Endometrial microvascular endothelial cells (primary cell): ENCODE results near the gene SMARCC1. TPM values are rescaled to one million over a fixed set of nuclear protein-coding genes. Genes with fewer than 3 reads are reported as not detected.

ENCODE experiments used
- total RNA-seq: library from RNA; depleted of rRNA; stranded (reverse); fragments of >200 nt; gene quantifications from one replicate; pipeline ENCODE4 v1.2.3, GENCODE V29; 2015; ENCODE audit errors: inconsistent ontology term

Gene SMARCC1
- total RNA-seq, 1 donor from 2014 or later = 32.3 TPM

Other genes starting within 250 kb of the SMARCC1 start
- gene CSPG5, start 203.0 kb downstream of the SMARCC1 start, total RNA-seq = 1.1 TPM
- 85.6 TPM for gene DHX30, start 21.2 kb upstream of the SMARCC1 start, total RNA-seq
- gene MAP4, start 234.5 kb upstream of the SMARCC1 start, total RNA-seq = 156 TPM